Breast epithelium (tissue), 3 donors: ENCODE results near the gene LGR4.

Source experiments
- CTCF ChIP-seq, 3 donors: fragments of 450-650 bp; IDR thresholded peaks; one replicate each; pipeline ENCODE4 v1.5.1; 2016 to 2017; ENCODE audit warnings: antibody characterized with exemption in 3 of 3, mild to moderate bottlenecking in 3 of 3, moderate library complexity in 3 of 3
- POLR2A ChIP-seq: fragments of 450-650 bp; IDR thresholded peaks from one replicate; pipeline ENCODE4 v1.6.1; 2016; ENCODE audit warnings: antibody characterized with exemption, mild to moderate bottlenecking, moderate library complexity

GRCh38 chr11:27518518-27518917 is 45.9 kb upstream of the LGR4 start:
- no peak for TF ChIP-seq CTCF (IDR thresholded peaks at IDR 0.05)
- TF ChIP-seq POLR2A = no peak
